GM21381 (cell line): ENCODE results near the gene DUSP21.
"Not testable (repeated sequence)": the region's sequence is repeated elsewhere in the genome, so short reads cannot be mapped to it uniquely, and the experiment has no call there.

Experiments used
- ATAC-seq: cut with Tn5 transposase; IDR thresholded peaks from one replicate; pipeline ENCODE4 v1.9.1; 2021; ENCODE audit warnings: mild to moderate bottlenecking, moderate library complexity; ENCODE audit not compliant: unreplicated experiment

Gene DUSP21

GRCh38 chrX:44875185-44875489 lies 31.3 kb downstream of the DUSP21 start:
- no peak for ATAC-seq

- ATAC-seq, result no peak
Measured at GRCh38 chrX:44876086-44876485, 32.3 kb downstream of the DUSP21 start.

- no peak for ATAC-seq
Measured at GRCh38 chrX:44876767-44877166, 32.9 kb downstream of the DUSP21 start.

- ATAC-seq, result no peak
Measured at GRCh38 chrX:44878780-44879179, 35.0 kb downstream of the DUSP21 start.

- no peak for ATAC-seq
Measured at GRCh38 chrX:44881549-44881948, 37.7 kb downstream of the DUSP21 start.

- no peak for ATAC-seq
Measured at GRCh38 chrX:44882635-44883034, 38.8 kb downstream of the DUSP21 start.

- ATAC-seq, result no peak
Measured at GRCh38 chrX:44884944-44885343, 41.1 kb downstream of the DUSP21 start.

- ATAC-seq, result no peak
Measured at GRCh38 chrX:44889824-44890223, 46.0 kb downstream of the DUSP21 start.

GRCh38 chrX:44890247-44890646 lies 46.4 kb downstream of the DUSP21 start:
- ATAC-seq, result no peak

- ATAC-seq, result not testable (repeated sequence)
Measured at GRCh38 chrX:44890687-44891086, 46.9 kb downstream of the DUSP21 start.

GRCh38 chrX:44891642-44892041 lies 47.8 kb downstream of the DUSP21 start:
- ATAC-seq, result no peak
